ENCODE data around the gene MCRIP2. TPM values are rescaled to one million over a fixed set of nuclear protein-coding genes. Genes with fewer than 3 reads are reported as not detected.

MCRIP2 gene
- total and polyA plus RNA-seq, 9 of the 15 experiments (the other 6 are each of a cell fraction or from before 2014, with no cell fraction given): 0.80 to 120 (median 35.2) TPM

DNA sequence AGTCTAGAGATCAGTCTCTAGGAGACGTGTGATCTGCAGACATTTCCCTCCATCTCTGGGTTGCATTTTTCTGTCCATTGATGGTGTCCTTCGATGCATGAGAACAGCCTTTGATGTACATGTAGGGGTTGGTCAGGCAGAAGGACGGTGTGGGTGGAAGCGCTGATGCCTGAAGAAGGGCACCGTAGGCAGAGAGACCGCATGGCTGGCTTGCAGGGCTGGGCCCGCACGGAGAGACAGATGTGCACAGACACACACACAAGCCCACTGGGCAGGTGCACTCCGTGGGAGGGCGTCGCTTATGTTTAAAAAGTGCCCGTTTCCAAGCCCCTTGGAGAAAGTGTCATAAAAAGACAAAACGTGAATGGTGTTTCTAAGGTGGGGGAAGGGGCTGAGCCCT, 26.5 kb upstream of the MCRIP2 start (continued):
- TF ChIP-seq, protein P1, sequence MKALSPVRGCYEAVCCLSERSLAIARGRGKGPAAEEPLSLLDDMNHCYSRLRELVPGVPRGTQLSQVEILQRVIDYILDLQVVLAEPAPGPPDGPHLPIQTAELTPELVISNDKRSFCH (CRISPR knock-in tag; IDR thresholded peaks at IDR 0.05): no peak
- TF ChIP-seq, protein P1 (tag; IDR thresholded peaks at IDR 0.05): no peak
- no peak for TF ChIP-seq CBX5 (IDR thresholded peaks at IDR 0.05; ENCODE audit: borderline replicate concordance, low read depth)

DNA sequence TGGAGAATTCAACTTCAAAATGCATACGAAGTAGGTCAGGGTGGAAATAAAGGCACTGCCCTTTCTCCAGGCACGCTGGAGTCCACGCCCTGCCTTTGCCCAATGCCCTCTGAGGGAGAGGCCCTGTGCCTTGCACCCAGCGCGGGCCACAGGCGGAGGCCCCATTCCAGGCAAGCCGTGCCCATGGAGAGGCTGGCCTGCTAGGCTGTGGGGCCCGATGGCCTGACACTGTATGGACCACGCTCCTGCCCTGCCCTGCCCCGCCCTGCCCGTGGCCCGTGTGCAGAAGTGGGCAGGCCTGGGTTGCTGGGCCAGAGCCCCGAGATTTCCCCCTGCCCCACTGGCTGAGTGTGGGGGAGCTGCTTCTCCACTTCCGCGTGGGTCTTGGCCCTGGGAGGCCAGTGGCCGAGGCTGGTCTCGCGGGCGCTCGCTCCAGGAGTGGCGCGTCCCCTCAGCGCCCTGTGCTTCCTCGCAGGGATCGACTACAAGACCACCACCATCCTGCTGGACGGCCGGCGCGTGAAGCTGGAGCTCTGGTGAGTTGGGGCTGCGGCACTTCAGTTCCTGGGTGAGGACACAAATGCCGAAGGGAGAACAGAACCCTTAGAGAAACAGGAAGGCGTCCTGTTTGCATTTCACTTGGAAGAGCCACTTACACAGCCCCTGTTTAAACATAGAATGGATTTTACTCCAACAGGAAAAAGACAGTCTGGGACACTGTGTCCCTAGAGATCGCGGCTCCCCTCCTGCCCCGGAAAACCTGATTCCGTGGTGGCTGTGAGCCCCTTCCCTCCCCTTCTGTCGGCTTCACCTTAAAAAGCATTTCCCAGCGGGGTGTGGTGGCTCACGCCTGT, 24.7 kb upstream of the MCRIP2 start:
- WGBS (ENCODE audit: insufficient coverage, low coverage, missing lambda C conversion rate): 92% methylated on average over 28 of the region's 39 CpGs
- no peak for FAIRE-seq
- intact Hi-C loops (cut with micrococcal nuclease) (no loop called here), in situ Hi-C loops (cut with MboI) (no loop called here)
- H3K9me1 ChIP-seq (ENCODE audit: control insufficient read depth, insufficient read depth, low read length): no peaks in the 10 kb centered on the region
- H3K79me2 ChIP-seq (ENCODE audit: control insufficient read depth, insufficient read depth, low read length): peaks cover 9% of the 10 kb centered on the region
- no peaks in the 10 kb centered on the region for H4K20me1 ChIP-seq (replicated peaks; ENCODE audit: control insufficient read depth, insufficient read depth, low read length)
- H3K4me3 ChIP-seq: no peak overlapping the region
- no peak overlapping the region for H2AFZ ChIP-seq (ENCODE audit: low read depth, low read length)
- H3K9ac ChIP-seq (ENCODE audit: insufficient read depth in 1 of 2, low read depth in 2 of 2, low read length in 2 of 2): peak overlapping the region in 1 of 2 experiments; percentile 45; a peak in 1 of 4 replicates
- ChIA-PET CTCF (ENCODE audit: low intra/inter-chr PET ratio) (no interaction called here), POLR2A (no interaction called here)
- TF ChIP-seq HIVEP1 (CRISPR knock-in tag; IDR thresholded peaks at IDR 0.05): no peak
- TF ChIP-seq NUFIP1 (IDR thresholded peaks at IDR 0.05; ENCODE audit: partially characterized antibody): no peak
- TF ChIP-seq TAF15 (IDR thresholded peaks at IDR 0.05; ENCODE audit: low read depth, low read length): no peak
- no peak for TF ChIP-seq E2F3 (CRISPR knock-in tag; IDR thresholded peaks at IDR 0.05)
- no peak for TF ChIP-seq KAT8 (IDR thresholded peaks at IDR 0.05; ENCODE audit: low read depth)
- TF ChIP-seq, protein P2, sequence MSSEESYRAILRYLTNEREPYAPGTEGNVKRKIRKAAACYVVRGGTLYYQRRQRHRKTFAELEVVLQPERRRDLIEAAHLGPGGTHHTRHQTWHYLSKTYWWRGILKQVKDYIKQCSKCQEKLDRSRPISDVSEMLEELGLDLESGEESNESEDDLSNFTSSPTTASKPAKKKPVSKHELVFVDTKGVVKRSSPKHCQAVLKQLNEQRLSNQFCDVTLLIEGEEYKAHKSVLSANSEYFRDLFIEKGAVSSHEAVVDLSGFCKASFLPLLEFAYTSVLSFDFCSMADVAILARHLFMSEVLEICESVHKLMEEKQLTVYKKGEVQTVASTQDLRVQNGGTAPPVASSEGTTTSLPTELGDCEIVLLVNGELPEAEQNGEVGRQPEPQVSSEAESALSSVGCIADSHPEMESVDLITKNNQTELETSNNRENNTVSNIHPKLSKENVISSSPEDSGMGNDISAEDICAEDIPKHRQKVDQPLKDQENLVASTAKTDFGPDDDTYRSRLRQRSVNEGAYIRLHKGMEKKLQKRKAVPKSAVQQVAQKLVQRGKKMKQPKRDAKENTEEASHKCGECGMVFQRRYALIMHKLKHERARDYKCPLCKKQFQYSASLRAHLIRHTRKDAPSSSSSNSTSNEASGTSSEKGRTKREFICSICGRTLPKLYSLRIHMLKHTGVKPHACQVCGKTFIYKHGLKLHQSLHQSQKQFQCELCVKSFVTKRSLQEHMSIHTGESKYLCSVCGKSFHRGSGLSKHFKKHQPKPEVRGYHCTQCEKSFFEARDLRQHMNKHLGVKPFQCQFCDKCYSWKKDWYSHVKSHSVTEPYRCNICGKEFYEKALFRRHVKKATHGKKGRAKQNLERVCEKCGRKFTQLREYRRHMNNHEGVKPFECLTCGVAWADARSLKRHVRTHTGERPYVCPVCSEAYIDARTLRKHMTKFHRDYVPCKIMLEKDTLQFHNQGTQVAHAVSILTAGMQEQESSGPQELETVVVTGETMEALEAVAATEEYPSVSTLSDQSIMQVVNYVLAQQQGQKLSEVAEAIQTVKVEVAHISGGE (CRISPR knock-in tag; IDR thresholded peaks at IDR 0.05): no peak
- no peak for TF ChIP-seq PCBP2 (IDR thresholded peaks at IDR 0.05; ENCODE audit: low read depth, low read length, poor library complexity, severe bottlenecking)
- TF ChIP-seq ATF1 (CRISPR knock-in tag; IDR thresholded peaks at IDR 0.05): no peak
- TF ChIP-seq ATF1 (tag; IDR thresholded peaks at IDR 0.05): no peak
- TF ChIP-seq RCOR1 (IDR thresholded peaks at IDR 0.05; ENCODE audit: borderline replicate concordance in 1 of 2, low read depth in 2 of 2, low read length in 2 of 2): no peak
- TF ChIP-seq, protein P3, sequence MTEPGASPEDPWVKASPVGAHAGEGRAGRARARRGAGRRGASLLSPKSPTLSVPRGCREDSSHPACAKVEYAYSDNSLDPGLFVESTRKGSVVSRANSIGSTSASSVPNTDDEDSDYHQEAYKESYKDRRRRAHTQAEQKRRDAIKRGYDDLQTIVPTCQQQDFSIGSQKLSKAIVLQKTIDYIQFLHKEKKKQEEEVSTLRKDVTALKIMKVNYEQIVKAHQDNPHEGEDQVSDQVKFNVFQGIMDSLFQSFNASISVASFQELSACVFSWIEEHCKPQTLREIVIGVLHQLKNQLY (CRISPR knock-in tag; conservative IDR thresholded peaks at IDR 0.05): no peak
- no peak for TF ChIP-seq YY1 (IDR thresholded peaks at IDR 0.05; ENCODE audit: borderline replicate concordance in 1 of 3, control insufficient read depth in 1 of 3, extremely low read depth in 1 of 3, insufficient read depth in 3 of 3, insufficient read length in 1 of 3, insufficient replicate concordance in 2 of 3, low read depth in 1 of 3, low read length in 2 of 3)
- no TSS peak for BruUV-seq (replicated peaks)
- no peak overlapping the region for H3K27ac ChIP-seq (ENCODE audit: extremely low read depth, low read depth, low read length)
- H3K4me2 ChIP-seq (ENCODE audit: insufficient read depth, low read length): no peak overlapping the region
- H3K4me1 ChIP-seq (replicated peaks in 1 of 2; ENCODE audit: control insufficient read depth in 2 of 2, insufficient read depth in 2 of 2, low read length in 2 of 2): peaks cover 6 to 30% of the 10 kb centered on the region in 2 experiments
- ATAC-seq: no peak
- H3K27me3 ChIP-seq (ENCODE audit: control insufficient read depth in 2 of 2, insufficient read depth in 2 of 2, low read length in 2 of 2): no peaks in the 10 kb centered on the region
- peaks cover 6% of the 10 kb centered on the region; the same call in 1 of the 3 replicates for H3K36me3 ChIP-seq (ENCODE audit: control insufficient read depth, insufficient read depth, low read length)
- DNase-seq (ENCODE audit: extremely low read depth in 1 of 4, low spot score in 3 of 4): no peak
- H3K9me3 ChIP-seq (replicated peaks; ENCODE audit: control insufficient read depth, insufficient read depth, low read depth, low read length): 0 out of 2 replicates have a peak, but pooled peaks cover 2% of the 10 kb centered on the region
